SK-N-SH (cell line): Measurements from ENCODE around the gene ATP8B1. TPM values are rescaled to one million over a fixed set of nuclear protein-coding genes. Genes with fewer than 3 reads are reported as not detected.

Experiments used
- CTCF ChIA-PET: fragments of 300-600, 350-600 bp; formaldehyde crosslinking; extraction: SDS; loops from one replicate; lab custom pipeline; 2021; lab: Yijun Ruan, JAX
- POLR2A ChIA-PET: fragments of 350-600 bp; sonication (Branson Sonifier 250); formaldehyde crosslinking; extraction: SDS; loops from one replicate; lab custom pipeline; 2020; ENCODE audit warnings: antibody characterized with exemption, inconsistent platforms; lab: Yijun Ruan, JAX
- DNase-seq: peaks from one replicate; pipeline ENCODE4 v3.0.0; 2012
- H2AFZ ChIP-seq: fragments of 200-600 bp; sonication (generic); 2 replicates; pipeline ENCODE4 v1.8.1; 2016; ENCODE audit warnings: antibody characterized with exemption, mild to moderate bottlenecking, low read depth
- H3F3A ChIP-seq: fragments of 200-600 bp; sonication (generic); replicated peaks from 2 replicates; pipeline ENCODE3; 2016; ENCODE audit warnings: antibody characterized with exemption, mild to moderate bottlenecking; ENCODE audit not compliant: insufficient read depth
- H3K27ac ChIP-seq, 2 experiments: fragments of 200-500 bp in 1 of 2; fragments of 200-600 bp in 1 of 2; sonication (Bioruptor generic) in 1 of 2; sonication (generic), shearing (Covaris generic) in 1 of 2; 2 replicates each; pipeline versions ENCODE4 v1.5.1 to v1.6.1; 2014 to 2016; ENCODE audit warnings: low read depth in 2 of 2, inconsistent platforms in 1 of 2, low read length in 1 of 2, mild to moderate bottlenecking in 1 of 2, mixed read lengths in 1 of 2
- H3K27me3 ChIP-seq: fragments of 200-600 bp; sonication (generic), shearing (Covaris generic); 2 replicates; pipeline ENCODE4 v1.6.1; 2016; ENCODE audit warnings: mixed run types; ENCODE audit not compliant: insufficient read depth
- H3K36me3 ChIP-seq, 2 experiments: fragments of 200-500 bp in 1 of 2; fragments of 200-600 bp in 1 of 2; sonication (Bioruptor generic) in 1 of 2; sonication (generic) in 1 of 2; replicated peaks in 1 of 2; 2 replicates each; pipeline versions ENCODE3 to v1.5.1; 2014 to 2016; ENCODE audit warnings: low read length in 1 of 2, mild to moderate bottlenecking in 1 of 2; ENCODE audit not compliant: insufficient read depth in 2 of 2, control insufficient read depth in 1 of 2
- H3K4me1 ChIP-seq, 2 experiments: fragments of 200-500 bp in 1 of 2; fragments of 200-600 bp in 1 of 2; sonication (Bioruptor generic) in 1 of 2; sonication (generic), shearing (Covaris generic) in 1 of 2; 2 replicates each; pipeline versions ENCODE4 v1.5.1 to v1.6.1; 2014 to 2016; ENCODE audit warnings: low read depth in 1 of 2, low read length in 1 of 2, mixed run types in 1 of 2; ENCODE audit not compliant: insufficient read depth in 2 of 2, control insufficient read depth in 1 of 2
- H3K4me2 ChIP-seq: fragments of 200-600 bp; sonication (generic), shearing (Covaris generic); 2 replicates; pipeline ENCODE4 v1.6.1; 2017; ENCODE audit warnings: mixed run types
- H3K4me3 ChIP-seq, 2 experiments: fragments of 200-500 bp in 1 of 2; fragments of 200-600 bp in 1 of 2; sonication (Bioruptor generic) in 1 of 2; sonication (generic), shearing (Covaris generic) in 1 of 2; 2 replicates each; pipeline versions ENCODE4 v1.5.1 to v1.8.1; 2014 to 2016; ENCODE audit warnings: low read depth in 2 of 2, inconsistent platforms in 1 of 2, low read length in 1 of 2, mild to moderate bottlenecking in 1 of 2, mixed read lengths in 1 of 2, moderate library complexity in 1 of 2
- H3K79me2 ChIP-seq: fragments of 200-600 bp; sonication (generic); 2 replicates; pipeline ENCODE4 v1.8.1; 2017; ENCODE audit warnings: mild to moderate bottlenecking; ENCODE audit not compliant: insufficient read depth
- H3K9ac ChIP-seq: fragments of 200-600 bp; sonication (generic); 2 replicates; pipeline ENCODE4 v1.6.1; 2017; ENCODE audit warnings: mixed run types
- H3K9me2 ChIP-seq: fragments of 200-600 bp; sonication (generic); 2 replicates; pipeline ENCODE4 v1.6.1; 2017; ENCODE audit warnings: mixed run types
- H3K9me3 ChIP-seq: fragments of 200-600 bp; sonication (generic); 2 replicates; pipeline ENCODE4 v1.6.1; 2017; ENCODE audit warnings: mixed run types, mild to moderate bottlenecking, moderate library complexity
- H4K20me1 ChIP-seq: fragments of 200-600 bp; sonication (generic); 2 replicates; pipeline ENCODE4 v1.6.1; 2017; ENCODE audit warnings: mild to moderate bottlenecking, mixed run types; ENCODE audit not compliant: insufficient read depth
- CHD2 ChIP-seq: fragments of 150-350 bp; IDR thresholded peaks from 2 replicates; pipeline ENCODE4 v1.6.1; 2018; ENCODE audit warnings: low read length; ENCODE audit not compliant: partially characterized antibody
- ELF1 ChIP-seq: IDR thresholded peaks from 2 replicates; pipeline ENCODE4 v1.4.0; 2012
- FOSL2 ChIP-seq: IDR thresholded peaks from 2 replicates; pipeline ENCODE4 v1.4.0; 2012; ENCODE audit warnings: low read depth, mild to moderate bottlenecking, moderate library complexity, borderline replicate concordance
- FOXJ3 ChIP-seq: sonication (generic); formaldehyde crosslinking; IDR thresholded peaks from 2 replicates; pipeline ENCODE4 v1.5.1; 2020; ENCODE audit warnings: mild to moderate bottlenecking, missing genetic modification reagents
- FOXM1 ChIP-seq: IDR thresholded peaks from 2 replicates; pipeline ENCODE4 v1.4.0; 2012; ENCODE audit warnings: low read depth, mild to moderate bottlenecking
- GATA2 ChIP-seq: sonication (generic); formaldehyde crosslinking; IDR thresholded peaks from 2 replicates; pipeline ENCODE4 v1.5.0; 2020; ENCODE audit warnings: mild to moderate bottlenecking, missing genetic modification reagents
- MEF2A ChIP-seq: IDR thresholded peaks from 2 replicates; pipeline ENCODE4 v1.4.0; 2012; ENCODE audit warnings: low read depth, borderline replicate concordance
- MXI1 ChIP-seq: IDR thresholded peaks from 2 replicates; pipeline ENCODE4 v1.6.1; 2012; ENCODE audit warnings: mild to moderate bottlenecking, low read depth, low read length, improper control_type of control experiment
- RCOR1 ChIP-seq: fragments of 150-350 bp; IDR thresholded peaks from 2 replicates; pipeline ENCODE4 v1.6.1; 2017; ENCODE audit warnings: antibody characterized with exemption, low read length
- RXRA ChIP-seq: IDR thresholded peaks from 2 replicates; pipeline ENCODE4 v1.4.0; 2012; ENCODE audit warnings: low read depth, mild to moderate bottlenecking, borderline replicate concordance
- TAF1 ChIP-seq: IDR thresholded peaks from 2 replicates; pipeline ENCODE4 v1.6.1; 2012; ENCODE audit warnings: low read depth, mild to moderate bottlenecking, low read length, moderate library complexity, borderline replicate concordance
- TEAD4 ChIP-seq: IDR thresholded peaks from 2 replicates; pipeline ENCODE4 v1.4.0; 2012; ENCODE audit warnings: mild to moderate bottlenecking, borderline replicate concordance; ENCODE audit not compliant: insufficient read depth
- WGBS: methylation state at CpG from one replicate; pipeline ENCODE4 v1.1.6; 2017; ENCODE audit warnings: low lambda C conversion rate; 5-methylcytosine and 5-hydroxymethylcytosine counted together
- polyA plus RNA-seq, 3 experiments: library from polyadenylated mRNA; depleted of rRNA; stranded (reverse); fragments of >200 nt; gene quantifications; 2 replicates each; pipeline ENCODE4 v1.2.3, GENCODE V29; 2012
- TF ChIP-seq, protein P1 (sequence below): fragments of 150-350 bp; IDR thresholded peaks from 2 replicates; pipeline ENCODE4 v1.6.1; 2016; ENCODE audit warnings: mild to moderate bottlenecking, low read depth, low read length
- TF ChIP-seq, protein P2 (sequence below): IDR thresholded peaks from 2 replicates; pipeline ENCODE4 v1.4.0; 2012; ENCODE audit warnings: low read depth, borderline replicate concordance
- TF ChIP-seq, protein P3 (sequence below): IDR thresholded peaks from 2 replicates; pipeline ENCODE4; 2012

The ATP8B1 gene
- polyA plus RNA-seq, 1 of the 3 experiments (the other 2 are of a cell fraction): 43.8 TPM

DNA sequence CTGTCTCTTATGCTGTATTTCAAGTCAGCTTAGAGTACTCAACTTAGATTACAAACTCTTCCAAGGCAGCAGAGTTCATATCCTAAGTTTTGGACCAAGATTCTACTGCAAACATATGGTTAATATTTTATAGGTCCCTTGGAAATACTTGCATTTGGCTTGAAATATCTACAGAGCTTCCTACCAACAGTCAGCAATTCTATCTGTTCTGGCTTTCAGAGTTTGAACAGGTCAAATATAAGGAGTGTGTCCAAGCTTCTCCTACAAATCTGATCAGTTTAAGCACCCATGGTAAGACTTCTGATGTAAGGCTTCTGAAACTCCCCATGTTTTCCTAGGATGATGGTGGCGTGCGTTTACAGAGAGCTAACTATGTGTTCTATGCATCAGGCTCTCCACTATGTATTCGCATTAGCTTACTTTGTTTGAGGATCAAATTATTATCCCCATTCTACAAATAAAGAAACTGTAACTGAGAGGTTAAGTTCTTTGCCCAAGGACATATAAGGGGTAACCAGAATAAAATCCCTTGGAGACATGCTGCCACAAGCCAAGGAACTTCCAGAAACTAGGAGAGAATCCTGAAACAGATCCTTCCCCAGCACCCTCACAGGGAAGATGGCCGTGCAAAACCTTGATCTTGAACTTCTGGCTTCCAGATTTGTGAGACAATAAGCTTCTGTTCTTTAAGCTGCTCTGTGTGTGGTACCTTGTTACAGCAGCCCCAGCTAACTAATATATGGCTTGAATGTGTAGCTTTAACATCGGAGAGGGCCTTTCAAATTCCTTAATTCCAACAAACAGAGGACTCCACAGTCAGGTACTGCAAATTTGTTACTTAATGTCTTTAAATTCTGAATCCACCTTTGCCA, 55.1 kb downstream of the ATP8B1 start:
- CTCF ChIA-PET: interaction anchor here (1.0 kb wide), 1 partner anchor 10 kb away, joined by 3 read pairs; no protein-coding TSS in a partner anchor

More for the DNA sequence above, 55.1 kb downstream of the ATP8B1 start:
- POLR2A ChIA-PET: no interaction called here
- Histone ChIP-seq H3K27me3 (no peaks in the 10 kb centered on the region), H3K9me2 (no peaks in the 10 kb centered on the region), H3K9me3 (no peaks in the 10 kb centered on the region), H3K79me2 (peaks cover 100% of the 10 kb centered on the region), H4K20me1 (peaks cover 69% of the 10 kb centered on the region), H3K27ac (peak overlapping the region in 1 of 2 experiments; percentile 30; a peak in 2 of 4 replicates), H3K4me1 (peaks cover 0 to 52% of the 10 kb centered on the region in 2 experiments; a peak in 3 of 4 replicates), H3K4me2 (peak overlapping the region; percentile 36; the same call in 1 of the 2 replicates), H3K36me3 (peaks cover 0 to 15% of the 10 kb centered on the region in 2 experiments), H2AFZ (no peak overlapping the region), H3K4me3 (no peak overlapping the region), H3F3A (peaks cover 40% of the 10 kb centered on the region), H3K9ac (no peak overlapping the region)
- no peak for DNase-seq
- TF ChIP-seq FOSL2: no peak
- TF ChIP-seq, protein P1, sequence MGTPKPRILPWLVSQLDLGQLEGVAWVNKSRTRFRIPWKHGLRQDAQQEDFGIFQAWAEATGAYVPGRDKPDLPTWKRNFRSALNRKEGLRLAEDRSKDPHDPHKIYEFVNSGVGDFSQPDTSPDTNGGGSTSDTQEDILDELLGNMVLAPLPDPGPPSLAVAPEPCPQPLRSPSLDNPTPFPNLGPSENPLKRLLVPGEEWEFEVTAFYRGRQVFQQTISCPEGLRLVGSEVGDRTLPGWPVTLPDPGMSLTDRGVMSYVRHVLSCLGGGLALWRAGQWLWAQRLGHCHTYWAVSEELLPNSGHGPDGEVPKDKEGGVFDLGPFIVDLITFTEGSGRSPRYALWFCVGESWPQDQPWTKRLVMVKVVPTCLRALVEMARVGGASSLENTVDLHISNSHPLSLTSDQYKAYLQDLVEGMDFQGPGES: no peak
- no peak for TF ChIP-seq TEAD4
- TF ChIP-seq, protein P2, sequence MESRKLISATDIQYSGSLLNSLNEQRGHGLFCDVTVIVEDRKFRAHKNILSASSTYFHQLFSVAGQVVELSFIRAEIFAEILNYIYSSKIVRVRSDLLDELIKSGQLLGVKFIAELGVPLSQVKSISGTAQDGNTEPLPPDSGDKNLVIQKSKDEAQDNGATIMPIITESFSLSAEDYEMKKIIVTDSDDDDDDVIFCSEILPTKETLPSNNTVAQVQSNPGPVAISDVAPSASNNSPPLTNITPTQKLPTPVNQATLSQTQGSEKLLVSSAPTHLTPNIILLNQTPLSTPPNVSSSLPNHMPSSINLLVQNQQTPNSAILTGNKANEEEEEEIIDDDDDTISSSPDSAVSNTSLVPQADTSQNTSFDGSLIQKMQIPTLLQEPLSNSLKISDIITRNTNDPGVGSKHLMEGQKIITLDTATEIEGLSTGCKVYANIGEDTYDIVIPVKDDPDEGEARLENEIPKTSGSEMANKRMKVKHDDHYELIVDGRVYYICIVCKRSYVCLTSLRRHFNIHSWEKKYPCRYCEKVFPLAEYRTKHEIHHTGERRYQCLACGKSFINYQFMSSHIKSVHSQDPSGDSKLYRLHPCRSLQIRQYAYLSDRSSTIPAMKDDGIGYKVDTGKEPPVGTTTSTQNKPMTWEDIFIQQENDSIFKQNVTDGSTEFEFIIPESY: no peak
- TF ChIP-seq, protein P3, sequence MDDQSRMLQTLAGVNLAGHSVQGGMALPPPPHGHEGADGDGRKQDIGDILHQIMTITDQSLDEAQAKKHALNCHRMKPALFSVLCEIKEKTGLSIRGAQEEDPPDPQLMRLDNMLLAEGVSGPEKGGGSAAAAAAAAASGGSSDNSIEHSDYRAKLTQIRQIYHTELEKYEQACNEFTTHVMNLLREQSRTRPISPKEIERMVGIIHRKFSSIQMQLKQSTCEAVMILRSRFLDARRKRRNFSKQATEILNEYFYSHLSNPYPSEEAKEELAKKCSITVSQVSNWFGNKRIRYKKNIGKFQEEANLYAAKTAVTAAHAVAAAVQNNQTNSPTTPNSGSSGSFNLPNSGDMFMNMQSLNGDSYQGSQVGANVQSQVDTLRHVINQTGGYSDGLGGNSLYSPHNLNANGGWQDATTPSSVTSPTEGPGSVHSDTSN: no peak
- no peak for TF ChIP-seq FOXM1
- no peak for TF ChIP-seq FOXJ3 (CRISPR knock-in tag)
- TF ChIP-seq MEF2A: no peak
- TF ChIP-seq TAF1: no peak
- TF ChIP-seq MXI1: no peak
- TF ChIP-seq GATA2 (CRISPR knock-in tag): no peak
- TF ChIP-seq RXRA: no peak
- TF ChIP-seq ELF1: no peak
- TF ChIP-seq CHD2: no peak
- no peak for TF ChIP-seq RCOR1
- WGBS: 81% methylated on average over 5 of the region's 5 CpGs
